Left lung (tissue), 10 donors: Measurements from ENCODE around the gene MDM2. TPM values are rescaled to one million over a fixed set of nuclear protein-coding genes. Genes with fewer than 3 reads are reported as not detected.
"Not testable (repeated sequence)": the region's sequence is repeated elsewhere in the genome, so short reads cannot be mapped to it uniquely, and the experiment has no call there.

Experiments used
- ATAC-seq: fragments of 200-7000 bp; cut with Tn5 transposase; one replicate; pipeline ENCODE4 v1.9.1; 2020; ENCODE audit warnings: moderate library complexity
- DNase-seq, 4 donors: peaks; one replicate each; pipeline ENCODE4 v3.0.0-alpha.2; 2013 to 2020
- H3K27ac ChIP-seq, 2 donors: fragments of 200-600 bp; sonication (generic) in 1 of 2; one replicate each; pipeline versions ENCODE4 v1.5.0 to v1.8.0; 2020 to 2021
- H3K27me3 ChIP-seq, 2 donors: fragments of 200-600 bp; sonication (generic) in 1 of 2; one replicate each; pipeline versions ENCODE4 v1.5.0 to v1.8.0; 2020 to 2021
- H3K36me3 ChIP-seq, 2 donors: fragments of 200-600 bp; sonication (generic) in 1 of 2; one replicate each; pipeline versions ENCODE4 v1.5.0 to v1.8.0; 2020 to 2021
- H3K4me1 ChIP-seq, 2 donors: fragments of 200-600 bp; one replicate each; pipeline ENCODE4 v1.8.0; 2021
- H3K4me3 ChIP-seq, 2 donors: fragments of 200-600 bp; sonication (generic) in 1 of 2; one replicate each; pipeline versions ENCODE4 v1.5.0 to v1.8.0; 2020 to 2021; ENCODE audit warnings: mild to moderate bottlenecking in 1 of 2
- H3K9me3 ChIP-seq, 2 donors: fragments of 200-600 bp; sonication (generic) in 1 of 2; one replicate each; pipeline versions ENCODE4 v1.5.0 to v1.8.0; 2020 to 2021
- CTCF ChIP-seq, 2 donors: fragments of 200-600 bp; sonication (generic) in 1 of 2; IDR thresholded peaks; one replicate each; pipeline versions ENCODE4 v1.5.0 to v1.8.0; 2021; ENCODE audit warnings: antibody characterized with exemption in 2 of 2
- intact Hi-C, 2 donors: fragments of 100-400 bp; cut with DNase I; formaldehyde crosslinking; loops; one replicate each; pipeline versions ENCODE4 v1.11.2 to v1.14.2; 2022
- polyA plus RNA-seq, 6 donors: library from polyadenylated mRNA; unstranded; fragments of 120-200 nt; gene quantifications; one replicate each; pipeline ENCODE4 v1.2.1, GENCODE V29; 2013; ENCODE audit not compliant: insufficient read length in 6 of 6
- total RNA-seq, 2 donors: library from RNA; stranded (reverse); fragmentation: NEBNext Ultra II Directional; extraction: Animal tissue kit (Norgen Biotek cat#: 25700); gene quantifications; one replicate each; pipeline ENCODE4 v1.2.1, GENCODE V29; 2021
- donor health status: DM: no; HTN: yes; CAD: no.
- donor health status: DM: no; HTN: no; CAD: no.

The MDM2 gene
- total and polyA plus RNA-seq, 8 donors = 89.3 to 174 (median 120) TPM

DNA sequence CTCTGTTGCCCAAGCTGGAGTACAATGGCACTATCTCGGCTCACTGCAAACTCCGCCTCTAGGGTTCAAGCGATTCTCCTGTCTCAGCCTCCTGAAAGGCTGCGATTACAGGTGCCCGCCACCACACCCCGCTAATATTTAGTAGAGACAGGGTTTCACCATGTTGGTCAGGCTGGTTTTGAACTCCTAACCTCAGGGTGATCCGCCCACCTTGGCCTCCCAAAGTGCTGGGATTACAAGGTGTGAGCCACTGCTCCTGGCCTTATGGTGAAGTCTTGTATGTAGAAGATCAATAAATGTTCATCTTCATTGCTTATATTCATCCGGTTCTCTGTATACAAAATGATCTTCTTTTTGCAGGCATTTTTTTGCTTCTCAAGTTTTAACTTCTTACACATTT lies 47.8 kb downstream of the MDM2 start:
- Histone ChIP-seq H3K27ac (no peak overlapping the region), H3K9me3 (no peaks in the 10 kb centered on the region), H3K36me3 (peaks cover 0 to 46% of the 10 kb centered on the region in 2 donors), H3K27me3 (no peaks in the 10 kb centered on the region), H3K4me3 (no peak overlapping the region), H3K4me1 (no peaks in the 10 kb centered on the region)
- no peak for DNase-seq
- TF ChIP-seq CTCF (IDR thresholded peaks at IDR 0.05) = no peak
- no peak for ATAC-seq
- intact Hi-C loops = no loop called here

- Histone ChIP-seq H3K36me3 (peaks cover 0 to 54% of the 10 kb centered on the region in 2 donors), H3K9me3 (no peaks in the 10 kb centered on the region)
Observed at GRCh38 chr12:68856510-68856909, 48.5 kb downstream of the MDM2 start.

DNA sequence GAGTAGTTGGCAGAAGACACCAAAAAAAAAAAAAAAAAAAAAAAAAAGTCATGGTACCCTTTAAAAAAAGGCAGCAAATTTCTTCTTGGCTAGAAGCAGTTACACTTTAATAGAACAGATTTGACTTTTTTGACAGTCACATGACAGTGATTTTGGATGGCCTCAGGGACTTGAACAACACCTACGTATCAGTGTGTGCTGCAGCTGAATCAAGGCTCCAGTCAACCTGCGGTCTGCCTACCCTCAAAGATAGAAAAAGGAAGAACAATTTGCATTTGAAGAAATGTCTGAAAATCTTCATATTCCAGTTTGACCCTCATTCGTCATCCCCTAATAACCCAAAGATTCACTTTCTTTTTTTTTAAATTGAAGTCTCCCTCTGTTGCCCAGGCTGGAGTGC lies 53.9 kb downstream of the MDM2 start:
- Histone ChIP-seq H3K4me1 (peaks cover 0 to 5% of the 10 kb centered on the region in 2 donors), H3K36me3 (peaks cover 0 to 67% of the 10 kb centered on the region in 2 donors), H3K27me3 (no peaks in the 10 kb centered on the region), H3K4me3 (no peak overlapping the region), H3K27ac (no peak overlapping the region), H3K9me3 (no peaks in the 10 kb centered on the region)
- ATAC-seq (no peak), DNase-seq (no peak)
- intact Hi-C loops = loop anchor here in 1 of 2 donors (10.0 kb wide), 1 partner anchor 203 kb away; no protein-coding TSS in a partner anchor
- TF ChIP-seq CTCF (IDR thresholded peaks at IDR 0.05) = no peak

More at GRCh38 chr12:68856510-68856909, 48.5 kb downstream of the MDM2 start:
- ATAC-seq = no peak
- Histone ChIP-seq H3K27me3 (no peaks in the 10 kb centered on the region), H3K27ac (no peak overlapping the region), H3K4me3 (no peak overlapping the region), H3K4me1 (no peaks in the 10 kb centered on the region)
- TF ChIP-seq CTCF (IDR thresholded peaks at IDR 0.05) = no peak
- intact Hi-C loops = no loop called here
- DNase-seq = no peak

GRCh38 chr12:68863109-68863770 lies 55.3 kb downstream of the MDM2 start:
- Histone ChIP-seq H3K27me3 (no peaks in the 10 kb centered on the region), H3K36me3 (peaks cover 0 to 69% of the 10 kb centered on the region in 2 donors), H3K27ac (no peak overlapping the region), H3K4me1 (peaks cover 0 to 5% of the 10 kb centered on the region in 2 donors), H3K4me3 (no peak overlapping the region), H3K9me3 (no peaks in the 10 kb centered on the region)
- DNase-seq (no peak), ATAC-seq (no peak)
- intact Hi-C loops = loop anchor here in 1 of 2 donors (10.0 kb wide), 1 partner anchor 202 kb away; no protein-coding TSS in a partner anchor
- no peak for TF ChIP-seq CTCF (IDR thresholded peaks at IDR 0.05)

DNA sequence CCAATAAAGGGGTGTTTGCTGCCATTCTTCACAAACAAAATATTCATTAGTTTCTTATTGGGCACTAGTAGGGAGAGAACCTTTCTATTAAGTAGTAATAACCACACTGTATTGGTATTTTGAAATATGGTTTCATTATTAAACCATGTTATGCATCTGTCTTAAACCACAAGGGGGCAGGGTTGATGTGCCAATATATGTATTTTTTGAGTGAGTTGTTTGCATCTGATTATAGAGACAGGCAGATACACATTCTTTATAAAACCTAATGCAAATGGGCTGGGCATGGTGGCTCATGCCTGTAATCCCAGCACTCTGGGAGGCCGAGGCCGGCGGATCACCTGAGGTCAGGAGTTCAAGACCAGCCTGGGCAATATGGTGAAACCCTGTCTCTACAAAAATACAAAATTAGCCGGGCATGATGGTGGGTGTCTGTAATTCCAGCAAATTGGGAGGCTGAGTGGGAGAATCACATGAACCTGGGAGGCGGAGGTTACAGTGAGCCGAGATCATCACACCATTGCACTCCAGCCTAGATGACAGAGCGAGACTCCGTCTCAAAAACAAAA lies 56.0 kb downstream of the MDM2 start:
- H3K4me1 ChIP-seq, H3K9me3 ChIP-seq, H3K4me3 ChIP-seq, H3K27ac ChIP-seq, H3K27me3 ChIP-seq: not testable (repeated sequence)
- DNase-seq = peak in 2 of 4 donors; percentile 34 to 52
- peaks cover 0 to 70% of the 10 kb centered on the region in 2 donors for H3K36me3 ChIP-seq
- intact Hi-C loops = loop anchor here in 1 of 2 donors (10.0 kb wide), 1 partner anchor 201 kb away; no protein-coding TSS in a partner anchor
- TF ChIP-seq CTCF (IDR thresholded peaks at IDR 0.05) = peak; percentile 40 to 54
- ATAC-seq = peak; percentile 38
